NCI-H1436 (cell line): ENCODE data around the gene ANKMY2.
"Not testable (repeated sequence)": the region's sequence is repeated elsewhere in the genome, so short reads cannot be mapped to it uniquely, and the experiment has no call there.

ENCODE experiments used
- DNase-seq: peaks from one replicate; lab custom pipeline; 2025; lab: John Stamatoyannopoulos, UW

ANKMY2 gene

GRCh38 chr7:16659854-16660497, 14.4 kb upstream of the ANKMY2 start:
- not testable (repeated sequence) for DNase-seq

GRCh38 chr7:16657656-16658279, 12.2 kb upstream of the ANKMY2 start:
- DNase-seq, result no peak

GRCh38 chr7:16656141-16656540, 10.6 kb upstream of the ANKMY2 start:
- DNase-seq, result no peak

- DNase-seq, result no peak
These were observed 9.8 kb upstream of the ANKMY2 start for GRCh38 chr7:16655394-16655793.

- peak; percentile 59 for DNase-seq
These were observed 7.3 kb upstream of the ANKMY2 start for GRCh38 chr7:16652888-16653287.

GRCh38 chr7:16652240-16652583, 6.7 kb upstream of the ANKMY2 start:
- DNase-seq, result no peak

- no peak for DNase-seq
These were observed 6.1 kb upstream of the ANKMY2 start for GRCh38 chr7:16651396-16652239.

GRCh38 chr7:16650266-16650665, 4.7 kb upstream of the ANKMY2 start:
- DNase-seq, result no peak

- no peak for DNase-seq
These were observed 3.6 kb upstream of the ANKMY2 start for GRCh38 chr7:16649196-16649595.

GRCh38 chr7:16648551-16648950, 3.0 kb upstream of the ANKMY2 start:
- no peak for DNase-seq

- DNase-seq, result no peak
These were observed 1.9 kb upstream of the ANKMY2 start for GRCh38 chr7:16647435-16647960.

GRCh38 chr7:16646472-16647072, 1.0 kb upstream of the ANKMY2 start:
- no peak for DNase-seq

GRCh38 chr7:16644636-16645592, 640 bp downstream of the ANKMY2 start:
- peak; percentile 55 for DNase-seq

GRCh38 chr7:16644157-16644556, 1.4 kb downstream of the ANKMY2 start:
- no peak for DNase-seq

GRCh38 chr7:16638282-16639280, 7.0 kb downstream of the ANKMY2 start:
- no peak for DNase-seq

- no peak for DNase-seq
These were observed 8.2 kb downstream of the ANKMY2 start for GRCh38 chr7:16637379-16637778.

GRCh38 chr7:16636555-16637101, 8.9 kb downstream of the ANKMY2 start:
- DNase-seq, result no peak

- DNase-seq, result no peak
These were observed 11.2 kb downstream of the ANKMY2 start for GRCh38 chr7:16634271-16634738.

GRCh38 chr7:16630654-16631053, 14.9 kb downstream of the ANKMY2 start:
- no peak for DNase-seq

- no peak for DNase-seq
These were observed 18.3 kb downstream of the ANKMY2 start for GRCh38 chr7:16627236-16627635.
